Heart left ventricle (tissue), 16 donors: ENCODE results near the gene RPGRIP1L. TPM values are rescaled to one million over a fixed set of nuclear protein-coding genes. Genes with fewer than 3 reads are reported as not detected.
"Not testable (repeated sequence)": the region's sequence is repeated elsewhere in the genome, so short reads cannot be mapped to it uniquely, and the experiment has no call there.

Experiments
- ATAC-seq, 4 donors: fragments of 200-7000 bp; cut with Tn5 transposase; one replicate each; pipeline ENCODE4 v1.9.1; 2020 to 2022; ENCODE audit warnings: moderate library complexity in 4 of 4, mild to moderate bottlenecking in 3 of 4, moderate number of reproducible peaks in 1 of 4
- DNase-seq, 5 donors: peaks; one replicate each; pipeline ENCODE4 v3.0.0-alpha.2; 2020
- H3K27ac ChIP-seq, 12 donors: fragments of 200-600 bp; sonication (generic) in 4 of 12; one replicate each; pipeline versions ENCODE4 v1.5.0 to v1.8.0; 2016 to 2022; ENCODE audit warnings: mild to moderate bottlenecking in 2 of 12
- H3K27me3 ChIP-seq, 9 donors: fragments of 200-600 bp; sonication (generic) in 2 of 9; one replicate each; pipeline versions ENCODE4 v1.5.1 to v1.8.0; 2016 to 2022; ENCODE audit warnings: mild to moderate bottlenecking in 3 of 9
- H3K36me3 ChIP-seq, 9 donors: fragments of 200-600 bp; sonication (generic) in 2 of 9; one replicate each; pipeline versions ENCODE4 v1.5.0 to v1.8.0; 2018 to 2022; ENCODE audit warnings: mild to moderate bottlenecking in 2 of 9
- H3K4me1 ChIP-seq, 12 donors: fragments of 200-600 bp; sonication (generic) in 4 of 12; one replicate each; pipeline versions ENCODE4 v1.5.0 to v1.8.0; 2016 to 2022; ENCODE audit warnings: mild to moderate bottlenecking in 3 of 12
- H3K4me3 ChIP-seq, 12 donors: fragments of 200-600 bp; sonication (generic) in 4 of 12; one replicate each; pipeline versions ENCODE4 v1.5.0 to v1.8.0; 2017 to 2022; ENCODE audit warnings: mild to moderate bottlenecking in 9 of 12, moderate library complexity in 4 of 12
- H3K9me3 ChIP-seq, 12 donors: fragments of 200-600 bp; sonication (generic) in 4 of 12; one replicate each; pipeline versions ENCODE4 v1.5.0 to v1.8.0; 2016 to 2022; ENCODE audit warnings: mild to moderate bottlenecking in 1 of 12
- POLR2A ChIP-seq, 2 donors: fragments of 450-650 bp; IDR thresholded peaks; one replicate each; pipeline ENCODE4 v1.6.1; 2017; ENCODE audit warnings: antibody characterized with exemption in 2 of 2, mild to moderate bottlenecking in 2 of 2, moderate library complexity in 2 of 2
- WGBS, 4 donors: extraction: QIAGEN DNeasy Blood & Tissue Kit in 2 of 4; methylation state at CpG; one replicate each; pipeline versions ENCODE4 v1.1.5 to v1.1.7; 2013 to 2018; 5-methylcytosine and 5-hydroxymethylcytosine counted together
- intact Hi-C, 10 donors: fragments of 100-400 bp; cut with DNase I; formaldehyde crosslinking; loops; one replicate each; pipeline versions ENCODE4 v1.11.1 to v1.14.2; 2022
- polyA plus RNA-seq, 2 donors: library from polyadenylated mRNA; stranded (reverse); fragments of 200-250 nt; gene quantifications; one replicate each; pipeline ENCODE4 v1.2.3, GENCODE V29; 2013
- total RNA-seq, 9 donors: library from RNA; depleted of rRNA in 2 of 9; stranded (reverse); fragments of >200 nt in 2 of 9; fragmentation: NEBNext Ultra II Directional in 3 of 9; extraction: Animal tissue kit (Norgen Biotek cat#: 25700) in 3 of 9; gene quantifications; one replicate each; pipeline versions ENCODE4 v1.1.0 to v1.2.4, GENCODE V29; 2016 to 2023
- TF ChIP-seq, protein P1 (sequence below), 12 donors: fragments of 200-600 bp; sonication (generic) in 4 of 12; IDR thresholded peaks; one replicate each; pipeline versions ENCODE4 v1.5.0 to v1.8.0; 2018 to 2022; ENCODE audit warnings: antibody characterized with exemption in 12 of 12, mild to moderate bottlenecking in 5 of 12
- donor health status: ischemic (EF 13 %, LVEDD 7.1; RV severe dilation, severe dysfunction).
- donor health status: healthy with polysubstance abuse.
- donor health status: DM: no; HTN: yes; CAD: no.
- donor health status: DM: no; HTN: no; CAD: no.
- donor health status: ischemic (EF 25% LVEDD 6.9; RV normal size, moderate dysfunction).
- donor health status: ischemic (EF 25% LVEDD 5.7; RV mildly dilated, moderate dysfunction).
- donor health status: healthy.
- donor health status: DM: yes; HTN: yes; CAD: no.
- donor health status: ischemic (EF 35%, LVEDD 5.7; RV mildly dilated, moderate dysfunction).
- donor health status: nonischemic (EF 11% LVEDD 7.7; RV severe dilation, severe dysfunction).
- donor health status: DM: yes; HTN: yes; CAD: no.
- donor health status: PGD.
- donor health status: ischemic (EF 29% LVEDD 5.4; RV normal size, mild dysfunction).
- donor health status: nonischemic (EF 23%, LVEDD 6.1; RV moderate dilation, normal function).

The RPGRIP1L gene
- total and polyA plus RNA-seq, 11 donors = 0.69 to 4.6 (median 2.3) TPM

DNA sequence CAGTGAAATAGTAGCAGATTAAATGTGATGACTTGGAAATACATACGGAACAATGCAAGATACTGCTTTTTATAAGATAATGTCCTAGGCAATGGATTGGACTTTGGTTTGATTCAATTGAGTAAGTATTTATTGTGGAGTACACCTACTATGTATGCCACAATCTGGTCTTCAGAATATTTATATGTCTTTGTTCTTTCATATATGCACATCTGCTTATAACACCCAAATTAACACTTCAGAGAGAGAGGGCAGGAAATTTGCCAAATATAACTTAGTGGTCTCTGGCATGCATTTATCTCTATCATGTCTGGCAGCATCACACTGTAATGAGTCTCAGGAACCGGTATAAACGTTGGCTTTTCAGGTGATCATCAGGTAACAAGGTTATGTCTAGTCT is 16.9 kb downstream of the RPGRIP1L start:
- no peak for TF ChIP-seq POLR2A (IDR thresholded peaks at IDR 0.05)
- TF ChIP-seq, protein P1, sequence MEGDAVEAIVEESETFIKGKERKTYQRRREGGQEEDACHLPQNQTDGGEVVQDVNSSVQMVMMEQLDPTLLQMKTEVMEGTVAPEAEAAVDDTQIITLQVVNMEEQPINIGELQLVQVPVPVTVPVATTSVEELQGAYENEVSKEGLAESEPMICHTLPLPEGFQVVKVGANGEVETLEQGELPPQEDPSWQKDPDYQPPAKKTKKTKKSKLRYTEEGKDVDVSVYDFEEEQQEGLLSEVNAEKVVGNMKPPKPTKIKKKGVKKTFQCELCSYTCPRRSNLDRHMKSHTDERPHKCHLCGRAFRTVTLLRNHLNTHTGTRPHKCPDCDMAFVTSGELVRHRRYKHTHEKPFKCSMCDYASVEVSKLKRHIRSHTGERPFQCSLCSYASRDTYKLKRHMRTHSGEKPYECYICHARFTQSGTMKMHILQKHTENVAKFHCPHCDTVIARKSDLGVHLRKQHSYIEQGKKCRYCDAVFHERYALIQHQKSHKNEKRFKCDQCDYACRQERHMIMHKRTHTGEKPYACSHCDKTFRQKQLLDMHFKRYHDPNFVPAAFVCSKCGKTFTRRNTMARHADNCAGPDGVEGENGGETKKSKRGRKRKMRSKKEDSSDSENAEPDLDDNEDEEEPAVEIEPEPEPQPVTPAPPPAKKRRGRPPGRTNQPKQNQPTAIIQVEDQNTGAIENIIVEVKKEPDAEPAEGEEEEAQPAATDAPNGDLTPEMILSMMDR (IDR thresholded peaks at IDR 0.05) = no peak
- ATAC-seq = no peak
- Histone ChIP-seq H3K4me1 (no peaks in the 10 kb centered on the region), H3K9me3 (no peaks in the 10 kb centered on the region), H3K27ac (no peak overlapping the region), H3K36me3 (peaks cover 0 to 33% (median 2%) of the 10 kb centered on the region in 9 donors), H3K27me3 (no peaks in the 10 kb centered on the region), H3K4me3 (no peak overlapping the region)
- intact Hi-C loops = no loop called here
- DNase-seq = no peak
- 63 to 74% (median 68%) methylated on average over 3 of the region's 3 CpGs for WGBS, 4 donors

DNA sequence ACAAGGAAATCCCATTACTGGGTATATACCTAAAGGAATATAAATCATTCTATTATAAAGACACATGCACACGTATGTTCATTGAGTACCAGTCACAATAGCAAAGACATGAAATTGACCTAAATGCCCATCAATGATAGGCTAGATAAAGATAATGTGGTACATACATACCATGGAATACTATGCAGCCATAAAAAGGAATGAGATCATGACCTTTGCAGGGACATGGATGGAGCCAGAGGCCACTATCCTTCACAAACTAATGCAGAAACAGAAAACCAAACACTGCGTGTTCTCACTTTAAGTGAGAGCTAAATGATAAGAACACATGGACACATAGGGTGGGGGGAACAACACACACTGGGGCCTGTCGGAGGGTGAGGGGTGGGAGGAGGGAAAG is 18.3 kb downstream of the RPGRIP1L start:
- 95 to 98% (median 97%) methylated on average over 3 of the region's 3 CpGs for WGBS, 4 donors
- intact Hi-C loops, DNase-seq, H3K9me3 ChIP-seq, H3K27me3 ChIP-seq, ATAC-seq, H3K4me3 ChIP-seq, H3K27ac ChIP-seq, H3K4me1 ChIP-seq: not testable (repeated sequence)
- H3K36me3 ChIP-seq = peaks cover 0 to 25% (median 0%) of the 10 kb centered on the region in 9 donors

DNA sequence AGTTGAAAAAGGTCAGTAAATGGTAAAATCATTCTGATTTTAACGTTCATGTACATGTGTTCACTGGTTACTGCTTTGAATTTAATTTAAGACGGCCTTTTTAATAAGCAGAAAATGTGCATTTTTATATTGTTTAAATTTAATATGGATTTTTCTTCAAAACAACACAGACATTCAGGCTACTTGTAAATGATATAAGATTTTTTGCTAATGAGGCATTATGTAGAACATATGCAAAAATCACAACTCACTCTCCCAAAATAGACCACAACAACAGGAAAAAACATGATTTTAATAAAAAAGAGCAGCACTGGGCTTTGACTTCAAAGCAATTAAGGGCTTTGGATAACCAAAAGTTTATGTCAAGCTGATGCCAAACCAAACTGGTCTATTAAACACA is 22.3 kb downstream of the RPGRIP1L start:
- H3K27me3 ChIP-seq = no peaks in the 10 kb centered on the region
- peaks cover 0 to 15% (median 0%) of the 10 kb centered on the region in 9 donors for H3K36me3 ChIP-seq
- no peaks in the 10 kb centered on the region for H3K4me1 ChIP-seq
- 70 to 90% (median 72%) methylated on average over 2 of the region's 2 CpGs for WGBS, 4 donors
- no peak overlapping the region for H3K4me3 ChIP-seq
- DNase-seq = no peak
- intact Hi-C loops = no loop called here
- H3K9me3 ChIP-seq = no peaks in the 10 kb centered on the region
- TF ChIP-seq, protein P1 (IDR thresholded peaks at IDR 0.05) = no peak
- no peak for TF ChIP-seq POLR2A (IDR thresholded peaks at IDR 0.05)
- ATAC-seq = no peak
- H3K27ac ChIP-seq = no peak overlapping the region

DNA sequence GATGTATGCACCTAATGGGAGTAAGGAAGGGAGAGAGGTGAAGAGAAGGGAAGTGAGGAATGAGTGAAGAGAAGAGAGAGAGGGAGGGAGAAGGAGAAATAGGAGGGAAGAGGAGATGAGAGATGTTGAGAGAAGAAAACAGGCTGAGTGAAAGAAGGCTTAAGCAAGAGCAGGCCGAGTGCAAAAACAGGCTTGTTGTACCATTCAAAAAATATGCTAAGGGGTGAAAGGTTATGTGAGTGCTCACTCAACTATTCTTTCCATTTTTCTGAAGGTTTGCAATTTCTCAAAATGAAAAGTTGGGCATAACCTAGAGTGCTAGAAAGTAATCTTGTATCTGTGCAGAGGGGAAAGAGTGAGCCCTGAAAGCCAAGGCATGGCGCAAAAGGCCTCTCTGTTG is 22.9 kb downstream of the RPGRIP1L start:
- DNase-seq (no peak), ATAC-seq (no peak)
- Histone ChIP-seq H3K4me1 (no peaks in the 10 kb centered on the region), H3K27me3 (no peaks in the 10 kb centered on the region), H3K4me3 (no peak overlapping the region), H3K36me3 (peaks cover 0 to 15% (median 0%) of the 10 kb centered on the region in 9 donors), H3K27ac (no peak overlapping the region), H3K9me3 (no peaks in the 10 kb centered on the region)
- TF ChIP-seq, protein P1 (IDR thresholded peaks at IDR 0.05) = no peak
- no peak for TF ChIP-seq POLR2A (IDR thresholded peaks at IDR 0.05)
- 93 to 95% (median 94%) methylated on average over 2 of the region's 2 CpGs for WGBS, 4 donors
- intact Hi-C loops = no loop called here

DNA sequence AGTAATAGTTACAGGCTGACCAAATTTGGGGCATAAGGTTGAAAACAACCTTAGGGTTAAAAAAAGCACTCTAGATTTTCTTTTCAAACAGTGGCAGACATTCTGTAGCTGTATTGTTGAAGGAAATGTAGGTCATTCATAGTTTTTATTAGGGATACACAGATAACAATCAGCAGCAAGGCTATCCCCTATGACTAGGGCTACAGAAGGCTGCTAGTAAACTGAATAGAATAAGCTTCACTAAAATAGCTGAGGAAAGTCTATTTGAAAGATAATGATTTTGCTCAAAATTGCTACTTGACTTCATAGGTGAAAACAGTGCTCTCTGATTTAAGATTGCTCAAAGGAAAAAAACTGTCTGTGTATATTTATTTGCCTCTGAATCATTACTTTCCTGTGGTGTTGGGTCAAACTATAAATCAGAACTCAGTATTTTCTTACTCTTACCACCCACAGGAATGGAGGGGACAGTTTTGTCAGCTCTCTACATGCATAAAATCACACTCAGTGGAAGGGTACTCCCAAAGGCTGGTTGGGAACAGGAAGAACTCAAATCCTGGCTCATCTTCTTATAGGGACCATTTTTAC is 24.8 kb downstream of the RPGRIP1L start:
- no peak overlapping the region for H3K4me3 ChIP-seq
- peaks cover 0 to 5% (median 0%) of the 10 kb centered on the region in 9 donors for H3K36me3 ChIP-seq
- no peaks in the 10 kb centered on the region for H3K27me3 ChIP-seq
- TF ChIP-seq POLR2A (IDR thresholded peaks at IDR 0.05) = no peak
- TF ChIP-seq, protein P1 (IDR thresholded peaks at IDR 0.05) = no peak
- no peak overlapping the region for H3K27ac ChIP-seq
- no peaks in the 10 kb centered on the region for H3K4me1 ChIP-seq
- no peak for ATAC-seq
- H3K9me3 ChIP-seq = no peaks in the 10 kb centered on the region
- DNase-seq = no peak
- intact Hi-C loops = no loop called here
